Anterior cingulate cortex (tissue), 58 donors: ENCODE results near the gene GAPDHS.

Source experiments
- DNase-seq, 58 donors: peaks; one replicate each; lab custom pipeline; 2025; lab: John Stamatoyannopoulos, UW

GAPDHS gene

DNA sequence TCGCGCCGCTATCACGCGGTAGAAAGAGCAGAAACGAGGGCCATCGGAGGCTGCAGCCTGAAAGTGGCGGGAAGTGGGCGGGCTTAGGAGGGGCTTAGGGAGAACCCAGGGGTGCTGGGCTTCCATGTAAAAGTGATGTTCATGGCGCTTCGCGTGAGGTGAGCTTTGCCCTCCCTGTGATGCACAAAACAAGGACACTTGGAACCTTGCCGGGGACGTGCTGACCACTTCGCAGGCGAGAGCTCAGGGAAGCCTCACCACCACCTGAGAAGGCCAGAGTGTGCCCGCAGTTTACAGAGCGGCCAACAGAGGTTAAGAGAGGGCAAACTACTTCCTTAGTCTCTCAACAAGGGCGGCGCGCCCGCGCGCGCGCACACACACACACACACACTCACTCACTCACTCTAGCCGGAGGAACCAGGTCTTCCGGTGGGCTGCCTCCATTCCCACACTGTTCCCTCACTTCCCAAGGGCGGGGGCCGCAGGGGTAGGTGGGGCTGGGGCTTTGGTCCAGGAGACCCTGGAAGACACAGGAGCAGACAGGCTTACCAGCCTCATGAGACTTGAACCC, 651 bp downstream of the GAPDHS start:
- DNase-seq: no peak

DNA sequence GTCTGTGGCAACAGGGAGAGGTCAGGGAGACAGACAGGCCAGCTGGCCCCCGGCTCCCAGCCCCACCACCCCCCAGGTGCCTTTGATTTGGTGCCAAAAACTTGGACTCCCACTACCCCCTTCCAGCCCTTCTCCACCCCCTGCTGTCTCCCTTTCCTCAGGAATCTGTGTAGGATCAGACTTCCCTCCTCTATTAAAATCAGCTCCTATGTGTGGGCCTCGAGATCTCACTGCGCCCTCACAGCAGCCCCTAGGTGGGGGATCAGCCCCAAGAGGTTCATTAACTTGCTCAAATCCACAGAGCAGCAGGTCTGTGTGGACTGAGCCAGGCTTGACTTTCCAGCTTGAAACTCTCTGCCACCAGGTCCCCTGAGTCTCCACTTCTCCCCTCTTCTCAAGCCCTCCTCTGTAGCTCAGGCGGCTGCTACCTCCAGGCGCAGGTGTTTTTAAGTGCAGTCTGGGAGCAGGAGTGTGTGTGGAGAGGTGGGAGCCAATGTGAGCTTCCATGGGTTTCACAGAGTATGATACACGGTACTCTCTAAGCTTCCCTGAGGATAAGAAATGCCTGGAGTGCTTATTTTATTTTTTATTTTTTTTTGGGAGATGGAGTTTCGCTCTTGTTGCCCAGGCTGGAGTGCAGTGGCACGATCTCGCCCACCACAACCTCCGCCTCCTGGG, 1.7 kb downstream of the GAPDHS start:
- DNase-seq: no peak

- DNase-seq: no peak
Measured at GRCh38 chr19:35539314-35539713, 6.1 kb downstream of the GAPDHS start.

- no peak for DNase-seq
Measured at GRCh38 chr19:35539850-35540249, 6.6 kb downstream of the GAPDHS start.

DNA sequence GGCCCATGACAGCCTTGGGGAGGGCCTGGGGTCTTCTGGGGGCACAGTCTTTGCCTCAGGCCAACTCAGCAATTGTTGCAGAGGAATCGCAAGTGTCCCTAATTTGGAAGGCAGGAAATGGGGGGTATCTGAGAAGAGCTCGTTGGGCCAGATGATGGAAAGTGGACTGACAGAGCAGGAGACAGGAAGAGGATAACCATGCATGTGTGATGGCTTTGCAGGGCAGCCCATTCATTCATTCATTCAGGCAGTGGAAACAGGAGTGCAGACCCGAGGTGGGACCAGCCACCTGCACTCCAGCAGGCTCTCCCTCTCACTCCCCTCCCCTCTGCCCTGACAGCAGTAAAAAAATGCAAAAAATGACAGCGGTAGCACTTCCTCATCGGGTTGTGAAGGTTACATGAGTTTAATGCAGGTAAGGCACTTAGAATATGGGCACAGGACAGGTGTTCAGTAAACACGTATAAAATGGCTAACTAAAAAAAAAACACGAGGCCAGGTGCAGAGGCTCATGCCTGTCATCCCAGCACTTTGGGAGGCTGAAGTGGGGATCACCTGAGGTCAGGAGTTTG, 7.2 kb downstream of the GAPDHS start:
- no peak for DNase-seq

DNA sequence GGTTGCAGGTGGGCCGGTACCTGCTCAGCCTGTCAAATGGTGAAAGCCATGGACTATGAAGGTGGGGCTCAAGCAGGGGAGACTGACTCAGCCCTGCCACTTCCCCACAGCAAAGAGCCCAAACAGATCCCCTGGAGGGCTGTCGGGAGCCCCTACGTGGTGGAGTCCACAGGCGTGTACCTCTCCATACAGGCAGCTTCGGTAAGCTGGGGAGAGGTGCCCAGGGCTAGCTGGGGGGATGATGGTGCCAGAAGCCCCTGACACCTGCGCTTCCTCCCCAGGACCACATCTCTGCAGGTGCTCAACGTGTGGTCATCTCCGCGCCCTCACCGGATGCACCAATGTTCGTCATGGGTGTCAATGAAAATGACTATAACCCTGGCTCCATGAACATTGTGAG, 9.0 kb downstream of the GAPDHS start:
- DNase-seq: no peak

DNA sequence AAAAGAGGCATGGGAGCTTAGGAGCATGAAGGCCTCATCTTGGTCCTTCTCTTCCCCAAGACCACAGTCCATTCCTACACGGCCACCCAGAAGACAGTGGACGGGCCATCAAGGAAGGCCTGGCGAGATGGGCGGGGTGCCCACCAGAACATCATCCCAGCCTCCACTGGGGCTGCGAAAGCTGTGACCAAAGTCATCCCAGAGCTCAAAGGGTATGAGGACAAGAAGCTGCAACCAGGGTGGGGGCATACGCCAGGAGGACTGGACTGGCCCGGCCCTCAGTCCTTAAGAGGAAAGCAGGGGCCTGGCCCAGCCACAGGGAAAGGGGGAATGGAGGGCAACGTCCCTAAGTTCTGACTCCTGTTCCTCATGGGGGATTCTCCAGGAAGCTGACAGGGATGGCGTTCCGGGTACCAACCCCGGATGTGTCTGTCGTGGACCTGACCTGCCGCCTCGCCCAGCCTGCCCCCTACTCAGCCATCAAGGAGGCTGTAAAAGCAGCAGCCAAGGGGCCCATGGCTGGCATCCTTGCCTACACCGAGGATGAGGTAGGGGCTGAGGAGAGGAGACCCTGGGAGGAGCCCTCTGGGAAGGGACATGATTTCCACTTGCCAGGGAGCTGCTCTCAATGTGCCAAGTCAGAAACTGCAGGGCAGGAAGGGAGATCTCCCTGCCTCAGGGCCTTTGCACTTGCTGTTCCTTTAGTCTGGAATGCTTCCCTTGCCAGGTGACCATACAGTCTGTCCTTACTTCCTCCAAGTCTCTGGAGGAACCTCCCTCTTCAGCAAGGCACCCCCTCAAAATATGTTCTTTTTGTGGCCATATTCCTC, 10.2 kb downstream of the GAPDHS start:
- DNase-seq: no peak

DNA sequence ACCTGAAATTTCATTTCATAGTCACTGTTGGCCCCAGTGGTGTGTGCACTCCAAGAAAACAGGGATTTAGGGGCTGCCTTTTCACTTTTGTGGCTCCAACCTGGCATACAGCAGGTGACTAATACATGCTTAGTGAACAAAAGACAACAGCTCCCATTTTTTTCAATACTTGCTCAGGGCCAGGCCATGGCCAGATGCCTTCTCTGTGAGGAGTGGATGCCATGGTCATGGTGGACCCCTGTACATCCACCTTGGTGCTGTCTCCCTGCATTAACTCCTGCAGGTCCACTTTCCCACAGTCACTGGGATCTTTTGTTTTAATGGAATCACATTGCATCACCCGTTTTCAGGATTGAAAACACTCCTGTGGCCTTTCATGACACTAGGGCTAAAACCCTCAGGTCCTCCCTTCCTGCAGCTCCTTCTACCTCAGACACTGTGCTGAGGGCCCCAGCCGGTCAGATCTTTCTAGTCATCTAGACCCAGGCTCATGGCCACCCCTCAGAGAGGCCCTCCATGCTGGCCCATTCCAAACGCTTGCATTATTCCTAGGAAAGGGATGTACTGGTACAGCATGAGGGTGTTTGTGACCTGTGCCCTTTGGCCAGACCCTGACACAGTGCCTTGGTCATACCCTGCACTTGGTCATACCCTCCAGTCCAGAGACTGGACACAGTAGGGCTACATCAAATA, 11.0 kb downstream of the GAPDHS start:
- DNase-seq: no peak

GRCh38 chr19:35545001-35545854, 12.0 kb downstream of the GAPDHS start, which contains the start of gene TMEM147:
TSS of gene TMEM147 (plus strand) at chr19:35545626. CDS start at chr19:35545740, 114 bp downstream.
- DNase-seq: peak; percentile 39 to 93 (median 83)

- DNase-seq: peak in 11 of 58 donors; percentile 27 to 65 (median 55)
Measured at GRCh38 chr19:35545855-35546381, 12.7 kb downstream of the GAPDHS start.

GRCh38 chr19:35546532-35546931, 13.3 kb downstream of the GAPDHS start:
- DNase-seq: no peak

- DNase-seq: peak in 24 of 58 donors; percentile 2 to 45 (median 16)
Measured at GRCh38 chr19:35549174-35549788, 16.0 kb downstream of the GAPDHS start.

GRCh38 chr19:35549879-35550523, 16.7 kb downstream of the GAPDHS start:
- peak in 1 of 58 donors; percentile 16 for DNase-seq

DNA sequence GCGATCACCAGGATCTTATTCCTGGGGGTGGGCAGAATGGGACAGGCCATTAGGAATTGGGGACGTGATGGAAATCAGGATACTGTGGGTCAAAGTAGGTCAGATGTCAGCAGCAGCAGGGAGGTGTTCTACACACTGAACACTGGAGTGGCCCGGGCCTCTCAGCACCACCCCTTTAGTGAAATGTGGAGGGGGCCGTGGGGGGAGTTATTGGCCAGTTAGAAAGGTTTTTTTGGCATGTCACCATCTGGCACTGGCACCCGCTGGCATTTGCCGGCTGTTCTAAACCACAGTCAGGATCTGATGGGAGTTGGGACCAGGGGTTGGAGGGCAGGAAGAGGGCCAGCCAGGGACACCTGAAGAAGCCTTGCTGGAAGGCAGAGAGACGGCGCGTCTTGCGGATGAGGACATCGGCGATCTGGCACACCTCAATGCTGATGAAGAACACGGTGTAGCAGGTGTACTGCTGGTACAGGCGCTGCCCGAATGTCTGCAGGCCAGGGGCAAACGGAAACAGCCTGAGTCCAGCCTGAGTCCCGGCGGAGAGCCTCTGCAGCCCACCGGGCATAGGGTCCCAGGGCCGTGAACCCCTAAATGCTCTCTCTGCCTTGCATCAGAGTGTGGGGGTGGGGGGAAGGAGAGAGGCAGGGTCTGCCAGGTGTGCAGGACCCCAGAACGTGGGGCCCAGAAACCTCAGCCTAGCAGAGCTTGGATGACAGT, 18.0 kb downstream of the GAPDHS start:
- no peak for DNase-seq

GRCh38 chr19:35552534-35553384, 19.5 kb downstream of the GAPDHS start:
- no peak for DNase-seq

DNA sequence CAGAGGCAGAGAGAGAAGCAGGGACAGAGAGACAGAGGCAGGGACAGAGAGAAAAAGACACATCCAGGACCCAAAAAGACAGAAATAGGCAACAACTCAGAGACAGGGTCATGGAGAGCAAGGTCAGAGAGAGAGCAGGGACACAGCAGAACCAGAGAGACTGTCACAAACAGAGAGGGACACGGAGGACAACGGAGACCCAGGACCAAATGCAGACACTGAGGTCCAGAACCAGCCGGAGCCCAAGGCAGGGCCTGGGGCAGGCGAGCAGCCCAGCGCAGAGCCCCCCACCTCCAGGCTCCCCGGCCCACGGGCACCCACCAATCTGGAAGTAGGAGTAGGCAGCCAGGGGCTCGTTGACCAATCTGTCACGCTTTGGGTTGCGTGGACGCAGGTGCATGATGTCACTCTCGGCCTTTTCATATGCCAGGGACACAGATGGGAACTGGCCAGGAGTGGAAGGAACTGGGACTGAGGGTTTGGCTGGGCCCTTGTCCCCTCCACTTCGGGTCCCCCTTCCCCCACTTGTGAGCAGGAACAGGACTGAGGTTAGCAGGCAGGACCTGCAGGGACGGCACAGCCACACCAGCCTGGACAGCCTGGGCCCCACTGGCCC, 20.2 kb downstream of the GAPDHS start:
- no peak for DNase-seq
